Endodermal cell (in vitro differentiated cells): ENCODE measurements around the gene SLC22A24. TPM values are rescaled to one million over a fixed set of nuclear protein-coding genes. Genes with fewer than 3 reads are reported as not detected.

ENCODE experiments used
- DNase-seq: peaks from one replicate; pipeline ENCODE4 v3.0.0-alpha.2; 2017
- H3K27ac ChIP-seq: 2 replicates; pipeline ENCODE4 v1.5.1; 2013; ENCODE audit warnings: mild to moderate bottlenecking, low read depth, low read length, moderate library complexity
- H3K27me3 ChIP-seq: 2 replicates; pipeline ENCODE4 v1.6.1; 2013; ENCODE audit warnings: mild to moderate bottlenecking, low read length, moderate library complexity; ENCODE audit not compliant: insufficient read depth, control insufficient read depth, poor library complexity, severe bottlenecking
- H3K36me3 ChIP-seq: 2 replicates; pipeline ENCODE4 v1.7.0; 2013; ENCODE audit warnings: mild to moderate bottlenecking, low read length, moderate library complexity; ENCODE audit not compliant: control insufficient read depth, insufficient read depth
- H3K4me1 ChIP-seq: one replicate; pipeline ENCODE4 v1.7.0; 2013; ENCODE audit warnings: low read length; ENCODE audit not compliant: control insufficient read depth, insufficient read depth
- H3K4me3 ChIP-seq: 2 replicates; pipeline ENCODE4 v1.5.1; 2013; ENCODE audit warnings: mild to moderate bottlenecking, low read length, moderate library complexity
- H3K9ac ChIP-seq: 2 replicates; pipeline ENCODE4 v1.6.1; 2013; ENCODE audit warnings: mild to moderate bottlenecking, low read length, moderate library complexity; ENCODE audit not compliant: poor library complexity, severe bottlenecking; ENCODE audit errors: extremely low read depth
- H3K9me3 ChIP-seq: 2 replicates; pipeline ENCODE4 v1.6.1; 2013; ENCODE audit warnings: mild to moderate bottlenecking, low read length, moderate library complexity; ENCODE audit not compliant: control insufficient read depth
- H3K27ac Mint-ChIP-seq: 2 replicates; pipeline ENCODE4 v1.8.0; 2020; ENCODE audit warnings: mixed read lengths
- H3K27me3 Mint-ChIP-seq: 2 replicates; pipeline ENCODE4 v1.8.0; 2021; ENCODE audit warnings: mild to moderate bottlenecking, mixed read lengths; ENCODE audit not compliant: insufficient read depth
- H3K36me3 Mint-ChIP-seq: 2 replicates; pipeline ENCODE4 v1.8.0; 2020; ENCODE audit warnings: low read depth, mixed read lengths
- H3K4me1 Mint-ChIP-seq: 2 replicates; pipeline ENCODE4 v1.8.0; 2020; ENCODE audit warnings: mixed read lengths
- H3K4me3 Mint-ChIP-seq: 2 replicates; pipeline ENCODE4 v1.8.0; 2020; ENCODE audit warnings: mild to moderate bottlenecking, moderate library complexity, mixed read lengths
- H3K9me3 Mint-ChIP-seq: 2 replicates; pipeline ENCODE4 v1.8.0; 2020; ENCODE audit warnings: mild to moderate bottlenecking, mixed read lengths
- WGBS, 2 experiments: methylation state at CpG; one replicate each; pipeline versions ENCODE4 v1.1.5 to v1.1.7; 2013; ENCODE audit warnings: missing lambda C conversion rate in 2 of 2, mixed read lengths in 1 of 2; ENCODE audit not compliant: insufficient coverage in 1 of 2, insufficient read length in 1 of 2; 5-methylcytosine and 5-hydroxymethylcytosine counted together
- total RNA-seq, 2 donors: library from RNA; stranded (reverse); fragmentation: NEBNext Ultra II Directional in 1 of 2; extraction: Animal tissue kit (Norgen Biotek cat#: 25700) in 1 of 2; gene quantifications; 2 replicates in 1 of 2; 3 replicates in 1 of 2; pipeline ENCODE4 v1.2.1, GENCODE V29; 2021
- TF ChIP-seq, protein P1 (sequence below): fragments of 200-600 bp; sonication (generic); conservative IDR thresholded peaks from 2 replicates; pipeline ENCODE4 v1.5.0; 2021; ENCODE audit warnings: antibody characterized with exemption, mild to moderate bottlenecking

The SLC22A24 gene
- total RNA-seq, 2 donors from 2014 or later: not detected

- no peak overlapping the region for H3K4me3 ChIP-seq
- TF ChIP-seq, protein P1, sequence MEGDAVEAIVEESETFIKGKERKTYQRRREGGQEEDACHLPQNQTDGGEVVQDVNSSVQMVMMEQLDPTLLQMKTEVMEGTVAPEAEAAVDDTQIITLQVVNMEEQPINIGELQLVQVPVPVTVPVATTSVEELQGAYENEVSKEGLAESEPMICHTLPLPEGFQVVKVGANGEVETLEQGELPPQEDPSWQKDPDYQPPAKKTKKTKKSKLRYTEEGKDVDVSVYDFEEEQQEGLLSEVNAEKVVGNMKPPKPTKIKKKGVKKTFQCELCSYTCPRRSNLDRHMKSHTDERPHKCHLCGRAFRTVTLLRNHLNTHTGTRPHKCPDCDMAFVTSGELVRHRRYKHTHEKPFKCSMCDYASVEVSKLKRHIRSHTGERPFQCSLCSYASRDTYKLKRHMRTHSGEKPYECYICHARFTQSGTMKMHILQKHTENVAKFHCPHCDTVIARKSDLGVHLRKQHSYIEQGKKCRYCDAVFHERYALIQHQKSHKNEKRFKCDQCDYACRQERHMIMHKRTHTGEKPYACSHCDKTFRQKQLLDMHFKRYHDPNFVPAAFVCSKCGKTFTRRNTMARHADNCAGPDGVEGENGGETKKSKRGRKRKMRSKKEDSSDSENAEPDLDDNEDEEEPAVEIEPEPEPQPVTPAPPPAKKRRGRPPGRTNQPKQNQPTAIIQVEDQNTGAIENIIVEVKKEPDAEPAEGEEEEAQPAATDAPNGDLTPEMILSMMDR: no peak
- Mint-ChIP-seq H3K27me3 (no peaks in the 10 kb centered on the region), H3K36me3 (no peaks in the 10 kb centered on the region), H3K4me1 (peaks cover 8% of the 10 kb centered on the region), H3K9me3 (no peaks in the 10 kb centered on the region), H3K4me3 (no peak overlapping the region), H3K27ac (no peak overlapping the region)
- 83% methylated on average over 1 of the region's 1 CpG; no CpG with 5 or more reads in 1 of the 2 experiments for WGBS, 2 experiments
- peaks cover 7% of the 10 kb centered on the region for H3K9me3 ChIP-seq
- H3K27ac ChIP-seq: no peak overlapping the region
- DNase-seq: no peak
- no peaks in the 10 kb centered on the region for H3K27me3 ChIP-seq
- H3K4me1 ChIP-seq: no peaks in the 10 kb centered on the region
- no peaks in the 10 kb centered on the region for H3K36me3 ChIP-seq
- no peak overlapping the region for H3K9ac ChIP-seq
These were observed 33.9 kb upstream of the SLC22A24 start for GRCh38 chr11:63177872-63178271.

- DNase-seq: no peak
- WGBS, 2 experiments: 94 to 97% methylated on average over 4 of the region's 4 CpGs
- H3K27ac ChIP-seq: no peak overlapping the region
- no peak overlapping the region for H3K4me3 ChIP-seq
- Mint-ChIP-seq H3K27ac (no peak overlapping the region), H3K27me3 (peaks cover 25% of the 10 kb centered on the region), H3K36me3 (no peaks in the 10 kb centered on the region), H3K4me3 (no peak overlapping the region), H3K9me3 (no peaks in the 10 kb centered on the region), H3K4me1 (no peaks in the 10 kb centered on the region)
- H3K9ac ChIP-seq: no peak overlapping the region
- TF ChIP-seq, protein P1: no peak
- H3K27me3 ChIP-seq: no peaks in the 10 kb centered on the region
- no peaks in the 10 kb centered on the region for H3K9me3 ChIP-seq
- no peaks in the 10 kb centered on the region for H3K36me3 ChIP-seq
- H3K4me1 ChIP-seq: no peaks in the 10 kb centered on the region
These were observed 21.8 kb upstream of the SLC22A24 start for GRCh38 chr11:63165706-63166310.

DNA sequence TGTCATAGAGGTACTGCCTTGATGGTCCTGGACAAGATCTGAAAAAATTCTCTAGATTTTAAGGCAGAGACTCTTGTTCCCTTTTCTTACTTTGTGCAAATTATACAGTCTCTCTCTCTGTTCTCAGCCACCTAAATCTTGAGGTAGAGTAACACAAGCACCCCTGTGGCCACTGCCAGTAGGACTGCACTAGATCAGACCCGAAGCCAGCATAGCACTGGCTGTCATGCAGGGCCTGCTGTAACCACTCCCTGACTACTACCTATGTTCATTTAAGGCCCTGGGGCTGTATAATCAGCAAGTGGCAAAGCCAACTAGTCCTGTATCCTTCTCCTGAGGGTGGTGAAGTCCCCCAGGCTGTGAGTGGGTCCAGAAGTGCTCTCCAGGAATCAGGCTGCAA is 11.8 kb upstream of the SLC22A24 start:
- Mint-ChIP-seq H3K27ac (no peak overlapping the region), H3K36me3 (peaks cover 4% of the 10 kb centered on the region)
- WGBS, 2 experiments: 92 to 100% methylated on average over 1 of the region's 1 CpG

More for the DNA sequence above, 11.8 kb upstream of the SLC22A24 start:
- DNase-seq: no peak
- no peak overlapping the region for H3K4me3 Mint-ChIP-seq
- H3K4me1 ChIP-seq: no peaks in the 10 kb centered on the region
- no peaks in the 10 kb centered on the region for H3K36me3 ChIP-seq
- H3K27me3 Mint-ChIP-seq: no peaks in the 10 kb centered on the region
- H3K27me3 ChIP-seq: no peaks in the 10 kb centered on the region
- H3K9me3 Mint-ChIP-seq: peaks cover 10% of the 10 kb centered on the region
- peaks cover 13% of the 10 kb centered on the region for H3K4me1 Mint-ChIP-seq
- H3K4me3 ChIP-seq: no peak overlapping the region
- TF ChIP-seq, protein P1: no peak
- peaks cover 3% of the 10 kb centered on the region for H3K9me3 ChIP-seq
- H3K9ac ChIP-seq: no peak overlapping the region
- H3K27ac ChIP-seq: no peak overlapping the region
